K562 (cell line): ENCODE measurements around the gene ASIC1. TPM values are rescaled to one million over a fixed set of nuclear protein-coding genes. Genes with fewer than 3 reads are reported as not detected.

Experiments
- GABPB2 ChIP-seq: fragments of 250-450 bp; sonication (Bioruptor Pico); conservative IDR thresholded peaks from 2 replicates; pipeline ENCODE4 v1.5.1; 2021; ENCODE audit warnings: mild to moderate bottlenecking
- HLTF ChIP-seq: fragments of 450-650 bp; IDR thresholded peaks from 2 replicates; pipeline ENCODE4 v1.6.1; 2016
- HNRNPH1 ChIP-seq: fragments of 200-400 bp; formaldehyde crosslinking; optimal IDR thresholded peaks from 2 replicates; pipeline ENCODE3; 2017; ENCODE audit warnings: low read depth, mild to moderate bottlenecking, low read length, moderate library complexity
- XRCC4 ChIP-seq: IDR thresholded peaks from one replicate; pipeline ENCODE4 v1.6.1; 2011; ENCODE audit not compliant: insufficient read depth, insufficient read length; ENCODE audit errors: extremely low read depth
- polyA plus RNA-seq, 8 experiments: library from polyadenylated mRNA; depleted of rRNA in 4 of 8; stranded (reverse) in 5 of 8; unstranded in 3 of 8; fragments of >200 nt; fragmentation: Nextera tagmentation in 2 of 8; fragmentation: Illumina TruSeq in 1 of 8; extraction: Ambion mirVana in 2 of 8; extraction: Trizol in 1 of 8; gene quantifications; 2 replicates each; pipeline versions ENCODE4 v1.2.1 to v1.2.3, GENCODE V29; 2011 to 2014; ENCODE audit warnings: inconsistent platforms in 1 of 8, missing spikeins in 1 of 8
- total RNA-seq, 7 experiments: library from RNA; depleted of rRNA in 6 of 7; stranded (reverse); fragments of >200 nt in 6 of 7; fragmentation: Illumina TruSeq in 2 of 7; extraction: Trizol in 2 of 7; gene quantifications; 2 replicates each; pipeline versions ENCODE4 v1.2.1 to v1.2.3, GENCODE V29; 2011 to 2021; ENCODE audit warnings: low replicate concordance in 1 of 7
- TF ChIP-seq, protein P1 (sequence below): fragments of 450-650 bp; IDR thresholded peaks from 2 replicates; pipeline ENCODE4 v1.6.1; 2016; ENCODE audit warnings: mild to moderate bottlenecking
- TF ChIP-seq, protein P2 (sequence below): fragments of 250-450 bp; sonication (Bioruptor Pico); IDR thresholded peaks from 2 replicates; pipeline ENCODE4 v1.4.0; 2020
- TF ChIP-seq, protein P3 (sequence below): sonication (generic); formaldehyde crosslinking; IDR thresholded peaks from 2 replicates; pipeline ENCODE4 v1.8.0; 2022; ENCODE audit warnings: mild to moderate bottlenecking, missing genetic modification reagents
- TF ChIP-seq, protein P4 (sequence below): fragments of 450-650 bp; formaldehyde crosslinking; IDR thresholded peaks from 2 replicates; pipeline ENCODE4 v1.4.0; 2020; ENCODE audit warnings: mild to moderate bottlenecking, moderate library complexity

The ASIC1 gene
- total and polyA plus RNA-seq, 9 of the 15 experiments (the other 6 are each of a cell fraction or from before 2014, with no cell fraction given): 0.01 to 1.7 (median 0.45) TPM

DNA sequence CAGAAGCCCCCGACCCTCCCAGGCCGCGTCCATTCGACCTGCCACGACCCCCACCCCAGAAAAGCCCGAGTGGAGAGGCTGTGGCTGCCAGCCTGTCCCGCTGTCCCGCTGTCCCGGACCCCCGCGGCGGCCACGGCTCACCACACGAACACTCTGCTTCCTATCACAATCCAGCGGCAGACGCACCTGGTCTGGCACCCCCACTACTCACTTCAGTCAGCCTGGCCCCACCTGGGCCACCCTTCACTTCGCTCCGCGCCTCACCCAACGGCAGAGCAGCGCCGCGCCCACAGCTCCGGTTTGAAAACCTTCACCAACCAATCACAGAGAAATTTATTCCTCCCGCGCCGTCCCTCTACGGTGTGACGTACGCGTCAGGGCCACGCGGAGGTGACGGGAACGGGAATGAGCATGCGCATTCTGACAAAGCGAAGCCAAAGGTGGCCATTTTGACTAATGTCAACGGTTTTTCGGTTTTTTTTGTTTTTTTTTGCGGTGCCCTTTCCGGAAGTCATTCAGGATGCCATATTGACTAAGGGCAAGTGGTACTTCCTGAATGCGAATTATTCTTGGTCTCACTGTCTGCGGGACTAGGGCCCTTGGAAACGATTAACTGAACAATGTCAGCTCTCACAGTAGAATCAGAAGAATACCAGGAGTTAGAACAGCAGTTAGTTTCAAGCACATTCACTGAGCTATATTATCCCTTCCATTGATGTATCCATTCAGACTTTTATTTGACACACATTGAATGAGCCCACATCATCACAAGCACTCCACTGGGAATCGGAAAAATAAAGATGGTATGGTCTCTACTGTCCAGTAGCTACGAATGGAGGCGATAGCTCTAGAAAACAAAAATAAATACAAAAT, 32.0 kb upstream of the ASIC1 start, which contains the start of gene RACGAP1 (continued):
- TF ChIP-seq, protein P1, sequence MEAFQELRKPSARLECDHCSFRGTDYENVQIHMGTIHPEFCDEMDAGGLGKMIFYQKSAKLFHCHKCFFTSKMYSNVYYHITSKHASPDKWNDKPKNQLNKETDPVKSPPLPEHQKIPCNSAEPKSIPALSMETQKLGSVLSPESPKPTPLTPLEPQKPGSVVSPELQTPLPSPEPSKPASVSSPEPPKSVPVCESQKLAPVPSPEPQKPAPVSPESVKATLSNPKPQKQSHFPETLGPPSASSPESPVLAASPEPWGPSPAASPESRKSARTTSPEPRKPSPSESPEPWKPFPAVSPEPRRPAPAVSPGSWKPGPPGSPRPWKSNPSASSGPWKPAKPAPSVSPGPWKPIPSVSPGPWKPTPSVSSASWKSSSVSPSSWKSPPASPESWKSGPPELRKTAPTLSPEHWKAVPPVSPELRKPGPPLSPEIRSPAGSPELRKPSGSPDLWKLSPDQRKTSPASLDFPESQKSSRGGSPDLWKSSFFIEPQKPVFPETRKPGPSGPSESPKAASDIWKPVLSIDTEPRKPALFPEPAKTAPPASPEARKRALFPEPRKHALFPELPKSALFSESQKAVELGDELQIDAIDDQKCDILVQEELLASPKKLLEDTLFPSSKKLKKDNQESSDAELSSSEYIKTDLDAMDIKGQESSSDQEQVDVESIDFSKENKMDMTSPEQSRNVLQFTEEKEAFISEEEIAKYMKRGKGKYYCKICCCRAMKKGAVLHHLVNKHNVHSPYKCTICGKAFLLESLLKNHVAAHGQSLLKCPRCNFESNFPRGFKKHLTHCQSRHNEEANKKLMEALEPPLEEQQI: peak; percentile 76; the same call in 1 of the 2 replicates
- no peak for TF ChIP-seq HNRNPH1
- TF ChIP-seq, protein P2, sequence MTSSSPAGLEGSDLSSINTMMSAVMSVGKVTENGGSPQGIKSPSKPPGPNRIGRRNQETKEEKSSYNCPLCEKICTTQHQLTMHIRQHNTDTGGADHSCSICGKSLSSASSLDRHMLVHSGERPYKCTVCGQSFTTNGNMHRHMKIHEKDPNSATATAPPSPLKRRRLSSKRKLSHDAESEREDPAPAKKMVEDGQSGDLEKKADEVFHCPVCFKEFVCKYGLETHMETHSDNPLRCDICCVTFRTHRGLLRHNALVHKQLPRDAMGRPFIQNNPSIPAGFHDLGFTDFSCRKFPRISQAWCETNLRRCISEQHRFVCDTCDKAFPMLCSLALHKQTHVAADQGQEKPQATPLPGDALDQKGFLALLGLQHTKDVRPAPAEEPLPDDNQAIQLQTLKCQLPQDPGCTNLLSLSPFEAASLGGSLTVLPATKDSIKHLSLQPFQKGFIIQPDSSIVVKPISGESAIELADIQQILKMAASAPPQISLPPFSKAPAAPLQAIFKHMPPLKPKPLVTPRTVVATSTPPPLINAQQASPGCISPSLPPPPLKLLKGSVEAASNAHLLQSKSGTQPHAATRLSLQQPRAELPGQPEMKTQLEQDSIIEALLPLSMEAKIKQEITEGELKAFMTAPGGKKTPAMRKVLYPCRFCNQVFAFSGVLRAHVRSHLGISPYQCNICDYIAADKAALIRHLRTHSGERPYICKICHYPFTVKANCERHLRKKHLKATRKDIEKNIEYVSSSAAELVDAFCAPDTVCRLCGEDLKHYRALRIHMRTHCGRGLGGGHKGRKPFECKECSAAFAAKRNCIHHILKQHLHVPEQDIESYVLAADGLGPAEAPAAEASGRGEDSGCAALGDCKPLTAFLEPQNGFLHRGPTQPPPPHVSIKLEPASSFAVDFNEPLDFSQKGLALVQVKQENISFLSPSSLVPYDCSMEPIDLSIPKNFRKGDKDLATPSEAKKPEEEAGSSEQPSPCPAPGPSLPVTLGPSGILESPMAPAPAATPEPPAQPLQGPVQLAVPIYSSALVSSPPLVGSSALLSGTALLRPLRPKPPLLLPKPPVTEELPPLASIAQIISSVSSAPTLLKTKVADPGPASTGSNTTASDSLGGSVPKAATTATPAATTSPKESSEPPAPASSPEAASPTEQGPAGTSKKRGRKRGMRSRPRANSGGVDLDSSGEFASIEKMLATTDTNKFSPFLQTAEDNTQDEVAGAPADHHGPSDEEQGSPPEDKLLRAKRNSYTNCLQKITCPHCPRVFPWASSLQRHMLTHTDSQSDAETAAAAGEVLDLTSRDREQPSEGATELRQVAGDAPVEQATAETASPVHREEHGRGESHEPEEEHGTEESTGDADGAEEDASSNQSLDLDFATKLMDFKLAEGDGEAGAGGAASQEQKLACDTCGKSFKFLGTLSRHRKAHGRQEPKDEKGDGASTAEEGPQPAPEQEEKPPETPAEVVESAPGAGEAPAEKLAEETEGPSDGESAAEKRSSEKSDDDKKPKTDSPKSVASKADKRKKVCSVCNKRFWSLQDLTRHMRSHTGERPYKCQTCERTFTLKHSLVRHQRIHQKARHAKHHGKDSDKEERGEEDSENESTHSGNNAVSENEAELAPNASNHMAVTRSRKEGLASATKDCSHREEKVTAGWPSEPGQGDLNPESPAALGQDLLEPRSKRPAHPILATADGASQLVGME (CRISPR knock-in tag): no peak
- TF ChIP-seq, protein P3, sequence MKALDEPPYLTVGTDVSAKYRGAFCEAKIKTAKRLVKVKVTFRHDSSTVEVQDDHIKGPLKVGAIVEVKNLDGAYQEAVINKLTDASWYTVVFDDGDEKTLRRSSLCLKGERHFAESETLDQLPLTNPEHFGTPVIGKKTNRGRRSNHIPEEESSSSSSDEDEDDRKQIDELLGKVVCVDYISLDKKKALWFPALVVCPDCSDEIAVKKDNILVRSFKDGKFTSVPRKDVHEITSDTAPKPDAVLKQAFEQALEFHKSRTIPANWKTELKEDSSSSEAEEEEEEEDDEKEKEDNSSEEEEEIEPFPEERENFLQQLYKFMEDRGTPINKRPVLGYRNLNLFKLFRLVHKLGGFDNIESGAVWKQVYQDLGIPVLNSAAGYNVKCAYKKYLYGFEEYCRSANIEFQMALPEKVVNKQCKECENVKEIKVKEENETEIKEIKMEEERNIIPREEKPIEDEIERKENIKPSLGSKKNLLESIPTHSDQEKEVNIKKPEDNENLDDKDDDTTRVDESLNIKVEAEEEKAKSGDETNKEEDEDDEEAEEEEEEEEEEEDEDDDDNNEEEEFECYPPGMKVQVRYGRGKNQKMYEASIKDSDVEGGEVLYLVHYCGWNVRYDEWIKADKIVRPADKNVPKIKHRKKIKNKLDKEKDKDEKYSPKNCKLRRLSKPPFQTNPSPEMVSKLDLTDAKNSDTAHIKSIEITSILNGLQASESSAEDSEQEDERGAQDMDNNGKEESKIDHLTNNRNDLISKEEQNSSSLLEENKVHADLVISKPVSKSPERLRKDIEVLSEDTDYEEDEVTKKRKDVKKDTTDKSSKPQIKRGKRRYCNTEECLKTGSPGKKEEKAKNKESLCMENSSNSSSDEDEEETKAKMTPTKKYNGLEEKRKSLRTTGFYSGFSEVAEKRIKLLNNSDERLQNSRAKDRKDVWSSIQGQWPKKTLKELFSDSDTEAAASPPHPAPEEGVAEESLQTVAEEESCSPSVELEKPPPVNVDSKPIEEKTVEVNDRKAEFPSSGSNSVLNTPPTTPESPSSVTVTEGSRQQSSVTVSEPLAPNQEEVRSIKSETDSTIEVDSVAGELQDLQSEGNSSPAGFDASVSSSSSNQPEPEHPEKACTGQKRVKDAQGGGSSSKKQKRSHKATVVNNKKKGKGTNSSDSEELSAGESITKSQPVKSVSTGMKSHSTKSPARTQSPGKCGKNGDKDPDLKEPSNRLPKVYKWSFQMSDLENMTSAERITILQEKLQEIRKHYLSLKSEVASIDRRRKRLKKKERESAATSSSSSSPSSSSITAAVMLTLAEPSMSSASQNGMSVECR (CRISPR knock-in tag): peak; percentile 96
- no peak for TF ChIP-seq HLTF
- no peak for TF ChIP-seq XRCC4
- no peak for TF ChIP-seq GABPB2 (CRISPR knock-in tag)
- TF ChIP-seq, protein P4, sequence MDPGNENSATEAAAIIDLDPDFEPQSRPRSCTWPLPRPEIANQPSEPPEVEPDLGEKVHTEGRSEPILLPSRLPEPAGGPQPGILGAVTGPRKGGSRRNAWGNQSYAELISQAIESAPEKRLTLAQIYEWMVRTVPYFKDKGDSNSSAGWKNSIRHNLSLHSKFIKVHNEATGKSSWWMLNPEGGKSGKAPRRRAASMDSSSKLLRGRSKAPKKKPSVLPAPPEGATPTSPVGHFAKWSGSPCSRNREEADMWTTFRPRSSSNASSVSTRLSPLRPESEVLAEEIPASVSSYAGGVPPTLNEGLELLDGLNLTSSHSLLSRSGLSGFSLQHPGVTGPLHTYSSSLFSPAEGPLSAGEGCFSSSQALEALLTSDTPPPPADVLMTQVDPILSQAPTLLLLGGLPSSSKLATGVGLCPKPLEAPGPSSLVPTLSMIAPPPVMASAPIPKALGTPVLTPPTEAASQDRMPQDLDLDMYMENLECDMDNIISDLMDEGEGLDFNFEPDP (CRISPR knock-in tag): no peak
